SK-N-SH treated with all-trans-retinoic acid at 6 μM for 48 hours (cell line): ENCODE results near the gene CDR2.
A peak's percentile ranks its signal among the peaks of the same experiment; 100 is the strongest.

Experiments
- ATAC-seq: fragments of 200-7000 bp; cut with Tn5 transposase; 3 replicates; pipeline ENCODE4 v1.9.1; 2020; ENCODE audit warnings: mild to moderate bottlenecking, moderate library complexity
- ARNTL ChIP-seq: fragments of 450-650 bp; formaldehyde crosslinking; IDR thresholded peaks from 2 replicates; pipeline ENCODE4 v1.5.0; 2020; ENCODE audit warnings: low read depth, mild to moderate bottlenecking, moderate library complexity, borderline replicate concordance
- CSDC2 ChIP-seq: fragments of 250-450 bp; sonication (Bioruptor Pico); IDR thresholded peaks from 2 replicates; pipeline ENCODE4 v1.5.0; 2020; ENCODE audit warnings: mild to moderate bottlenecking, moderate library complexity
- CSRNP3 ChIP-seq: fragments of 250-450 bp; sonication (Bioruptor Pico); IDR thresholded peaks from 2 replicates; pipeline ENCODE4 v1.5.1; 2021; ENCODE audit warnings: mild to moderate bottlenecking, moderate library complexity
- ESRRG ChIP-seq: fragments of 250-450 bp; sonication (Bioruptor Pico); IDR thresholded peaks from 2 replicates; pipeline ENCODE4 v1.6.1; 2021; ENCODE audit warnings: mild to moderate bottlenecking
- GLIS3 ChIP-seq: fragments of 250-450 bp; sonication (Bioruptor Pico); IDR thresholded peaks from 2 replicates; pipeline ENCODE4 v1.5.0; 2020; ENCODE audit warnings: mild to moderate bottlenecking, moderate library complexity
- ISL1 ChIP-seq: fragments of 250-450 bp; sonication (Bioruptor Pico); IDR thresholded peaks from 2 replicates; pipeline ENCODE4 v2.1.2; 2022; ENCODE audit warnings: mild to moderate bottlenecking, moderate library complexity
- OSR1 ChIP-seq: fragments of 250-450 bp; sonication (Bioruptor Pico); IDR thresholded peaks from 2 replicates; pipeline ENCODE4 v1.8.0; 2022; ENCODE audit warnings: moderate library complexity, mild to moderate bottlenecking, inconsistent platforms
- PATZ1 ChIP-seq: fragments of 250-450 bp; sonication (Bioruptor Pico); IDR thresholded peaks from 2 replicates; pipeline ENCODE4 v1.8.0; 2020; ENCODE audit warnings: mild to moderate bottlenecking, moderate library complexity, borderline replicate concordance
- POU6F1 ChIP-seq: fragments of 250-450 bp; sonication (Bioruptor Pico); IDR thresholded peaks from 2 replicates; pipeline ENCODE4 v1.8.0; 2021; ENCODE audit warnings: low read depth, mild to moderate bottlenecking, moderate library complexity, borderline replicate concordance
- PPARA ChIP-seq: fragments of 250-450 bp; sonication (Bioruptor Pico); IDR thresholded peaks from 2 replicates; pipeline ENCODE4 v1.5.0; 2020; ENCODE audit warnings: mild to moderate bottlenecking, borderline replicate concordance
- RARB ChIP-seq: fragments of 250-450 bp; sonication (Bioruptor Pico); IDR thresholded peaks from 2 replicates; pipeline ENCODE4 v1.8.0; 2021; ENCODE audit warnings: mild to moderate bottlenecking, moderate library complexity
- SNAI2 ChIP-seq: fragments of 250-450 bp; sonication (Bioruptor Pico); IDR thresholded peaks from 2 replicates; pipeline ENCODE4 v1.5.0; 2020; ENCODE audit warnings: mild to moderate bottlenecking, moderate library complexity
- TCF4 ChIP-seq: fragments of 250-450 bp; sonication (Bioruptor Pico); IDR thresholded peaks from 2 replicates; pipeline ENCODE4 v1.8.0; 2021; ENCODE audit warnings: mild to moderate bottlenecking, moderate library complexity, borderline replicate concordance
- TOX ChIP-seq: fragments of 250-450 bp; sonication (Bioruptor Pico); IDR thresholded peaks from 2 replicates; pipeline ENCODE4 v1.8.0; 2021; ENCODE audit warnings: mild to moderate bottlenecking, moderate library complexity, borderline replicate concordance
- TSHZ2 ChIP-seq: fragments of 250-450 bp; sonication (Bioruptor Pico); IDR thresholded peaks from 2 replicates; pipeline ENCODE4 v1.5.0; 2020; ENCODE audit warnings: mild to moderate bottlenecking, moderate library complexity
- ZC3H10 ChIP-seq: fragments of 250-450 bp; sonication (Bioruptor Pico); IDR thresholded peaks from 2 replicates; pipeline ENCODE4 v1.5.1; 2021; ENCODE audit warnings: mild to moderate bottlenecking, moderate library complexity
- ZFP3 ChIP-seq: fragments of 250-450 bp; sonication (Bioruptor Pico); IDR thresholded peaks from 2 replicates; pipeline ENCODE4 v1.5.0; 2020; ENCODE audit warnings: mild to moderate bottlenecking, moderate library complexity
- ZFP30 ChIP-seq: fragments of 450-650 bp; formaldehyde crosslinking; IDR thresholded peaks from 2 replicates; pipeline ENCODE4 v1.5.0; 2022; ENCODE audit warnings: mild to moderate bottlenecking, moderate library complexity
- ZNF565 ChIP-seq: fragments of 450-650 bp; formaldehyde crosslinking; conservative IDR thresholded peaks from 2 replicates; pipeline ENCODE4 v1.5.0; 2020; ENCODE audit warnings: low read depth, mild to moderate bottlenecking, moderate library complexity
- ZNF70 ChIP-seq: fragments of 450-650 bp; formaldehyde crosslinking; IDR thresholded peaks from 2 replicates; pipeline ENCODE4 v1.5.0; 2020; ENCODE audit warnings: mild to moderate bottlenecking, moderate library complexity
- ZNF8 ChIP-seq: fragments of 450-650 bp; formaldehyde crosslinking; IDR thresholded peaks from 2 replicates; pipeline ENCODE4 v1.5.0; 2020; ENCODE audit warnings: mild to moderate bottlenecking, moderate library complexity

Gene CDR2

GRCh38 chr16:22337045-22337444 is 37.4 kb downstream of the CDR2 start:
- TF ChIP-seq PPARA (CRISPR knock-in tag) = no peak
- ATAC-seq = no peak

GRCh38 chr16:22336581-22336980 is 37.8 kb downstream of the CDR2 start:
- ATAC-seq = no peak
- TF ChIP-seq OSR1 (no peak), ZFP30 (CRISPR knock-in tag) (peak; percentile 77)

- TF ChIP-seq PPARA (CRISPR knock-in tag) (no peak), CSRNP3 (no peak), CSDC2 (CRISPR knock-in tag) (no peak), ZFP30 (CRISPR knock-in tag) (no peak), ZNF8 (CRISPR knock-in tag) (no peak), TCF4 (CRISPR knock-in tag) (no peak), ZNF565 (CRISPR knock-in tag) (no peak), ISL1 (no peak), TSHZ2 (CRISPR knock-in tag) (no peak), RARB (CRISPR knock-in tag) (no peak), GLIS3 (no peak), POU6F1 (CRISPR knock-in tag) (no peak), ZC3H10 (CRISPR knock-in tag) (no peak), ARNTL (CRISPR knock-in tag) (no peak), OSR1 (no peak), ZNF70 (CRISPR knock-in tag) (no peak)
- TF ChIP-seq, all 23 proteins: peak for 0
- no peak for ATAC-seq
These were observed 38.7 kb downstream of the CDR2 start for GRCh38 chr16:22335668-22336246.

GRCh38 chr16:22333457-22333994 is 40.9 kb downstream of the CDR2 start:
- TF ChIP-seq ESRRG (no peak), ZC3H10 (CRISPR knock-in tag) (no peak), ARNTL (CRISPR knock-in tag) (no peak), SNAI2 (CRISPR knock-in tag) (no peak), CSRNP3 (no peak), ISL1 (no peak), ZFP3 (CRISPR knock-in tag) (no peak), ZFP30 (CRISPR knock-in tag) (no peak), PPARA (CRISPR knock-in tag) (no peak), RARB (CRISPR knock-in tag) (no peak), PATZ1 (no peak), CSDC2 (CRISPR knock-in tag) (no peak), ZNF565 (CRISPR knock-in tag) (no peak), TOX (CRISPR knock-in tag) (no peak), ZNF8 (CRISPR knock-in tag) (no peak), TCF4 (CRISPR knock-in tag) (no peak)
- TF ChIP-seq, all 23 proteins: peak for 0
- ATAC-seq = no peak
